Uterus (tissue), 2 donors: ENCODE measurements around the gene MOV10L1.

Source experiments
- POLR2A ChIP-seq, 2 donors: fragments of 450-650 bp; IDR thresholded peaks; one replicate each; pipeline ENCODE4 v1.6.1; 2016; ENCODE audit warnings: antibody characterized with exemption in 2 of 2, mild to moderate bottlenecking in 1 of 2, moderate library complexity in 1 of 2
- TF ChIP-seq, protein P1 (sequence below), 4 experiments: fragments of 200-600 bp in 2 of 4; fragments of 450-650 bp in 2 of 4; sonication (generic) in 2 of 4; IDR thresholded peaks; one replicate each; pipeline ENCODE4 v1.5.1; 2016 to 2019; ENCODE audit warnings: antibody characterized with exemption in 4 of 4, mild to moderate bottlenecking in 2 of 4, moderate library complexity in 1 of 4

DNA sequence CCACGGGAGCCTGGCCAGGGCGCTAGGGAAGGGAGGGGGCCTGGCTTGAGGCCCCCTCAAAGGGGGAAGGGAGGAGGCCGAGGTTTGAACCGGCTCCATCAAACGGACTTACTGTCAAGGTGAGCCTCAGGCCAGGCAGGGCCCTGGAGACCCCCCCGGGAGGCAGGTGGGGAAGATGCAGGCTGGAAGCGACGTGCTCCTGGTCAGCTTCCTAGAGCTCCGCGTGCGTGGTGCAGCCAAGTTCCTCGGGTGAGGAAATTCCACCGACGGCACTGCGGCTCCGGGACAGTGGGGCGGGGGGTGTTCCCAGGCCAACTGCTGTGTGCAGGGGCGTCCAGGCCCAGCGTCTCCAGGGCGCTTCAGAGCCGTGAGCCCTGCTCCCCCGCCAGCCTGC lies 88.7 kb downstream of the MOV10L1 start:
- TF ChIP-seq, protein P1, sequence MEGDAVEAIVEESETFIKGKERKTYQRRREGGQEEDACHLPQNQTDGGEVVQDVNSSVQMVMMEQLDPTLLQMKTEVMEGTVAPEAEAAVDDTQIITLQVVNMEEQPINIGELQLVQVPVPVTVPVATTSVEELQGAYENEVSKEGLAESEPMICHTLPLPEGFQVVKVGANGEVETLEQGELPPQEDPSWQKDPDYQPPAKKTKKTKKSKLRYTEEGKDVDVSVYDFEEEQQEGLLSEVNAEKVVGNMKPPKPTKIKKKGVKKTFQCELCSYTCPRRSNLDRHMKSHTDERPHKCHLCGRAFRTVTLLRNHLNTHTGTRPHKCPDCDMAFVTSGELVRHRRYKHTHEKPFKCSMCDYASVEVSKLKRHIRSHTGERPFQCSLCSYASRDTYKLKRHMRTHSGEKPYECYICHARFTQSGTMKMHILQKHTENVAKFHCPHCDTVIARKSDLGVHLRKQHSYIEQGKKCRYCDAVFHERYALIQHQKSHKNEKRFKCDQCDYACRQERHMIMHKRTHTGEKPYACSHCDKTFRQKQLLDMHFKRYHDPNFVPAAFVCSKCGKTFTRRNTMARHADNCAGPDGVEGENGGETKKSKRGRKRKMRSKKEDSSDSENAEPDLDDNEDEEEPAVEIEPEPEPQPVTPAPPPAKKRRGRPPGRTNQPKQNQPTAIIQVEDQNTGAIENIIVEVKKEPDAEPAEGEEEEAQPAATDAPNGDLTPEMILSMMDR (IDR thresholded peaks at IDR 0.05), result no peak
- no peak for TF ChIP-seq POLR2A (IDR thresholded peaks at IDR 0.05)
